ENCODE results near the gene ZNF608. TPM values are rescaled to one million over a fixed set of nuclear protein-coding genes. Genes with fewer than 3 reads are reported as not detected.

The ZNF608 gene
- total and polyA plus RNA-seq, 11 donors, result 3.3 to 26.7 (median 10.1) TPM

DNA sequence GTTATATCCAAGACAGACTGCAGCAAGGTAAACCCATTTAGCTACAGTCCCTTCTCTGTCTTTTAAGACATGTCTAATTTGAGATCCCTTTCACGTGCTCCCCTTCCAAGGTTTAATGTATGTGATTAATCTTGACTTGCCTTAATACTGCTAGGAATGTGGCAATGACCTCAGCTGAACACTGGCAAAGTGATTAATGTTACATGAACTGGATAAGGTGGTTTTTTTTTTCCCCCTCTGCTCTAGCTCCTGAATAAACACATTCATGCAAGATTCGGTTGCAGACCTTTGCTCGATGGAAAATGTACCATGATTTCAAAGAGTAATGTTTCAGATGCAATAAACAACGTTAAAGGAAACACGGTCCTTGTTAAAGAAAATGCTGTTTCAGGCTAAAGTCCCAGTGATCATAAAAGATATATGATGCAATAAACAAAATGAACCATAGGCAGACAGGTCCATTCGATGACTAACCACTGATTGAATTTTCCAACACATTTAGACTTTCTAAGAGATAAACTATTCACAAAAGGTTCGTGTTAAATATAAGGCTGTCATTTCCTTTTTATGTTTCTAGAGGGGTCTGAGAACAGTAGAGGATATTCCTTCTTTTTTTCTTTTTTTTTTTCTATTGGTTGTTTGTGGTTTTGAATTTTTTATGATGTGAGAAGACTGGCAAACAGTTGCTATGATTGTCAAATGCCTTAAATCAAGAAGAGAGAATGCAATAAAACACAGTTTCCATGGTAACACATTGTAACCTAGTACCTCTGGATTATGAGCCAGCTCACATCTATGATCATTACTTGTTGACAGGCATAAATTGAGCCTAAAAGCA lies 44.7 kb upstream of the ZNF608 start:
- H3K4me1 ChIP-seq, result peaks cover 0 to 3% (median 0%) of the 10 kb centered on the region in 12 donors
- ATAC-seq (no peak), DNase-seq (no peak)
- H3K27ac ChIP-seq, result no peak overlapping the region
- intact Hi-C loops (cut with DNase I), result no loop called here
- no peaks in the 10 kb centered on the region for H3K36me3 ChIP-seq
- no peaks in the 10 kb centered on the region for H3K9me3 ChIP-seq
- H3K4me3 ChIP-seq, result no peak overlapping the region
- no peaks in the 10 kb centered on the region for H3K27me3 ChIP-seq
- TF ChIP-seq CTCF (IDR thresholded peaks at IDR 0.05) (no peak), POLR2A (IDR thresholded peaks at IDR 0.05) (no peak)
- WGBS, 4 donors, result 71 to 78% (median 76%) methylated on average over 7 of the region's 7 CpGs

DNA sequence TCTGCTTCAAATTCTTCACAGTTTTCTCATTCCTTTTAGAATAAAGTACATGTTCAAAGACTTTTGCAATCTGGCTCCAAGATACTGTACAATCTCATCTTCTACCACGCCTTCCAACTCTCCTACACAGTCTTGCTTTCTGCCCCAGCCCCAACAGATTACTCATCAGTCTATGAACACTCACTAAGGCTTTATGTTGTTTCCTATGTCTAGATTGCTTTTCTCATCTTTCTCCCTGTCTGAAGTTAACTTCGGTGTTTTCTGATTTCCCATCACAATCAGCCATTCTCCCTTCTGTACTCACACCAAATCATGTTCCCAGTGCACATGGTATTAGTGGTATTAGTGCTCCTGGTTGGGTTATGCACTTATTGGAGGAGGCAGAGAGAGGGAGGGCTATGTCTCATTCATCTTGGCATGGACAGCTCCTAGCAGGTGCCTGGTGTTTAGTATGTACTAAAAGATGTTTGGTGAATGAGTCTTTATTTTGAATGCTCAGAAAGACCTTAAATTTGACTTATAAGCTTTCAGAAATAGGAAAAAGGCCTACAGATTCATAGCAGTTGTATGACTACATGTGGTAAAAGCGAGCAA lies 44.0 kb upstream of the ZNF608 start:
- WGBS, 4 donors, result 87 to 92% (median 90%) methylated on average over 3 of the region's 3 CpGs
- Histone ChIP-seq H3K36me3 (no peaks in the 10 kb centered on the region), H3K27ac (no peak overlapping the region), H3K4me1 (peaks cover 0 to 3% (median 0%) of the 10 kb centered on the region in 12 donors), H3K4me3 (no peak overlapping the region), H3K27me3 (no peaks in the 10 kb centered on the region), H3K9me3 (no peaks in the 10 kb centered on the region)
- no peak for ATAC-seq
- TF ChIP-seq POLR2A (IDR thresholded peaks at IDR 0.05) (no peak), CTCF (IDR thresholded peaks at IDR 0.05) (no peak)
- DNase-seq, result no peak
- intact Hi-C loops (cut with DNase I), result no loop called here

- WGBS, 4 donors, result 92 to 96% (median 95%) methylated on average over 4 of the region's 4 CpGs
- intact Hi-C loops (cut with DNase I), result no loop called here
- Histone ChIP-seq H3K4me1 (no peaks in the 10 kb centered on the region), H3K4me3 (no peak overlapping the region), H3K36me3 (no peaks in the 10 kb centered on the region), H3K9me3 (no peaks in the 10 kb centered on the region), H3K27me3 (no peaks in the 10 kb centered on the region), H3K27ac (no peak overlapping the region)
- no peak for TF ChIP-seq CTCF (IDR thresholded peaks at IDR 0.05)
- no peak for TF ChIP-seq POLR2A (IDR thresholded peaks at IDR 0.05)
- ATAC-seq (no peak), DNase-seq (no peak)
These were observed 42.7 kb upstream of the ZNF608 start for GRCh38 chr5:124789104-124789605.

- no peak for DNase-seq
- peaks cover 0 to 9% (median 0%) of the 10 kb centered on the region in 12 donors for H3K9me3 ChIP-seq
- H3K36me3 ChIP-seq, result no peaks in the 10 kb centered on the region
- TF ChIP-seq CTCF (IDR thresholded peaks at IDR 0.05), result no peak
- no peak for TF ChIP-seq POLR2A (IDR thresholded peaks at IDR 0.05)
- H3K4me1 ChIP-seq, result no peaks in the 10 kb centered on the region
- no peak overlapping the region for H3K4me3 ChIP-seq
- 78 to 89% (median 84%) methylated on average over 2 of the region's 2 CpGs for WGBS, 4 donors
- H3K27me3 ChIP-seq, result no peaks in the 10 kb centered on the region
- intact Hi-C loops (cut with DNase I), result no loop called here
- ATAC-seq, result peak in 1 of 4 donors; percentile 46
- no peak overlapping the region for H3K27ac ChIP-seq
These were observed 37.4 kb upstream of the ZNF608 start for GRCh38 chr5:124783794-124784193.
